Skin of body (tissue), 2 donors: Measurements from ENCODE around the gene DCLK1. TPM values are rescaled to one million over a fixed set of nuclear protein-coding genes. Genes with fewer than 3 reads are reported as not detected.
A peak's percentile ranks its signal among the peaks of the same experiment; 100 is the strongest.
"Not testable (repeated sequence)": the region's sequence is repeated elsewhere in the genome, so short reads cannot be mapped to it uniquely, and the experiment has no call there.

ENCODE experiments used
- DNase-seq: peaks from one replicate; lab custom pipeline; 2025; lab: John Stamatoyannopoulos, UW
- total RNA-seq: library from RNA; depleted of rRNA; stranded (reverse); fragments of >200 nt; gene quantifications from one replicate; pipeline ENCODE4 v1.2.3, GENCODE V29; 2014

Gene DCLK1
- total RNA-seq, 1 donor from 2014 or later, result 82.5 TPM

GRCh38 chr13:36131931-36132297 lies 732 bp upstream of the DCLK1 start:
- peak; percentile 85 for DNase-seq

- no peak for DNase-seq
Observed at GRCh38 chr13:36130552-36131221, 495 bp downstream of the DCLK1 start.

GRCh38 chr13:36130193-36130551 lies 1.0 kb downstream of the DCLK1 start:
- no peak for DNase-seq

GRCh38 chr13:36129539-36129938 lies 1.6 kb downstream of the DCLK1 start:
- DNase-seq, result no peak

- peak; percentile 21 for DNase-seq
Observed at GRCh38 chr13:36126491-36126890, 4.7 kb downstream of the DCLK1 start.

DNA sequence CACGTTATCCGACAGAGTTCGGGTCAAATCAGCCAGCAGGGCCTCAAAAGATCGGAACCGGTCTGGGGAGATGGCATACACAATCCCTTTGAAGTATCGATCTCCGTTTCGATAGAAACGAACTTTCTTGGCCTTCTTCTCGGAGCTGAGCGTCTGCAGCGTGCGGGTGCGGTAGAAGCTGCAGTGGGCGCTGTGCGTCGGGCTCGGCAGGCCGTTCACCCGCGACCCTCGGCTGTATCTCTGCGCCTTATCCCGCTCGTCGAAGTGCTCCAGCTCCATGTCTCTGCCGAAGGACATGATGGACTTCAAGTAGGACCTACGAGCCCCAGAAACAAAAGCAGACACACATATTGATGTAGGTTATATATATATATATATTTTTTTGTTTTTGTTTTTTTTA lies 5.3 kb downstream of the DCLK1 start:
- DNase-seq, result no peak

GRCh38 chr13:36124236-36124822 lies 6.9 kb downstream of the DCLK1 start:
- peak; percentile 26 for DNase-seq

DNA sequence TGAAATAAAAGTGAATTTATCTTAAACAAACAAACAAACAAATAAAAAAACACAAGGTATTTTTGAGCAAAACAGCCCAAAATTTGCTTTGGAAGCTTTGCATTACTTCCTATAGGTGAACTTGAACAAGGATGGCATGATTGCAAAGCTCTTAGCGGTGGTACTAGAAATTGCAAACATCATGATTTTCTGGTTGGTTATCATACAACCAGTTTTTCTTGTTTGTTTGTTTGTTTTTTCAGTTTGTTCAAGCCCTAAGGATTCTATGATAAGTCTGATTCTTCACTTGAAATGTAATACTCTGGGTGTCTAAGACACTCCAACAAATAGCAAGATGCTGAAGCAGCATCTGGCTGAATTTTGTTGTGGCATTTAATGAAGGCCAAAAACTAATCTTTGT lies 15.9 kb downstream of the DCLK1 start:
- no peak for DNase-seq

DNA sequence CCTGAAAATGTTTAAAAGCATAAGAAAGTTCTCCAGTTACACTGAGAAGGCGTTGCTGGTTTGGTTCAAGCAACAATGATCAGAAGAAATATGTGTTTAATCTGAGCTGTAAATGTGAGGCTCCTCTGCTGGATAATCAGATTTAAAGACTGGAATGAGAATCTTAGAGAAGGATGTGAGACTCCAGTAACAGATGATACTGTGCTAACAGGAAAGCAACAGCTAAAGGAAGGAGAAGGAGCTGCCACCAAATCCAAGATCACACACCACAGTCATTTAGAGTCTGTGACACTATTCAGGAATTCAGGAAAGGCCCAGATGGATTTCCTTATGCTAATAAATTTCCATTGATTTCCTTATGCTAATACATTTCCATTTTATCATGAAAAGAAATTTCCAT lies 16.9 kb downstream of the DCLK1 start:
- no peak for DNase-seq

DNA sequence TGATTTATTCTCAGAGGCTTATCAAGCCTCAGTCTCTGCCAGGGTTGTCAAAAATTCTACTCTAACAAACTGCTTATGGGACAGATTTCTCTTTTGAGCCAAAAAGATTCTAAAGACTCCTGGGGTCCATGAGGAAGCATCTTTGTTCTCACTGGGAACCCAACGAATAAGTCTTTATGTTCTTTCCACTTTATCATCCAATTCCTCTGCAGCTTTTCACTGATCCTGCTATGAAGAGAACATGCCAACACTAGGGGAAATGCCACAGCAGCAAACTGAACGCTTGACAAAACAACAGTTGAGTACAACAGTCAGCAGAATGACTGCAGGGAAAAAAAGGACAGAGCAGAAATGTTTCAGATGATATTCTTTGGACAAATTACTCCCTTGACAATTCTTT lies 22.2 kb downstream of the DCLK1 start:
- DNase-seq, result no peak

DNA sequence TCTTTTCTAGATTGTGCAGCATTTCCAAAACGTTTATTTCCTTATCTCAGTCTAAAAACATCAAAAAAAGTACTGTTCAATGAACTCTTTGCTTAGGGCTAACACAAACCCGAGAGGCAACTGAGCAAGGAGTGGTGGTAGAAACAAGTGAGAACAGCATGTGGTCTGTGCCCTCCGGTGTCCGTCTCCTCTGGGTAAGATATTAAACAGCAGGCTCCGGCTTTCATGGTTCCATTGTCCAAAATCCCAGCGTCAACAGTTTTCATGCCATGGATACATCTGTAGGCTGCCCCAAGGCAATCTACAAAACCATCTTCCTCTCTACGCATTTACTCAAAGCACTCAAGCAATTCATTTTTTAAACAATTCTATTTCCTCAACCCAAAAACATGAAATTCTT lies 22.8 kb downstream of the DCLK1 start:
- no peak for DNase-seq

- DNase-seq, result no peak
Observed at GRCh38 chr13:36107521-36107920, 23.7 kb downstream of the DCLK1 start.

GRCh38 chr13:36105726-36106125 lies 25.5 kb downstream of the DCLK1 start:
- no peak for DNase-seq

DNA sequence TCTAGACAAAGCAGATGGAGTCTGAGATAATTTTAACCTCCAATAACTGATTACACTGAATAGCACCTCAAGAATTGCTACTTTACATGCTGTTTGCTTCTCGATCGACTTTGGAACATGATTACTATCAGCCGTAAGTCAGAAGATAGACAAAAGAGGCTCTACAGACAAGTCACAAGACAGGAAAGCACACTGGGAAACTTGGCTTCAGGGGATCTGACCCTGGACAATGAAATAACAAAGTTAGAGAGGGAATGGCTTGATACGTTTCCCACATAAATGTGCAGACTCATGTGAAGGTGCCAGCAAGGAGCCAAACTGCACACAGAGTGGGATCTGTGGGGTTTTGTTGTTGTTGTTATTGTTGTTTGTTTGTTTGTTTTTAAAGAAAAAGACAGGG lies 28.5 kb downstream of the DCLK1 start:
- no peak for DNase-seq

DNA sequence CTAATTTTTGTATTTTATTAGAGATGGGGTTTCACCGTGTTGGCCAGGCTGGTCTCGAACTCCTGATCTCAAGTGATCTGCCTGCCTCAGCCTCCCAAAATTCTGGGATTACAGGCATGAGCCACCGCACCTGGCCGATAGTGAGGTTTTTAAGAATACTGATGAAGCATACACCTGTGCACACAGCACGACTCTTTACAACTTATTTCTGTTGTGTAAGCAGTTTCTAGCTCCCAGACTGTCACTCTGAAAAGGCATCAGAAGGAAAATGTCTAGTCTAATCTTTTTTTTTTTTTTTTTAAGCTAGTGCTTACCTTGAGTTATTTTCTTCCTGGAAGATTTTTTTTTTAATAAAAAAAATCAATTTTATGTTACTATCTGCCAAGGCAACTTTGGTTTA lies 29.3 kb downstream of the DCLK1 start:
- not testable (repeated sequence) for DNase-seq

- DNase-seq, result no peak
Observed at GRCh38 chr13:36101157-36101556, 30.0 kb downstream of the DCLK1 start.

GRCh38 chr13:36098080-36098479 lies 33.1 kb downstream of the DCLK1 start:
- no peak for DNase-seq

GRCh38 chr13:36096461-36097416 lies 34.4 kb downstream of the DCLK1 start:
- DNase-seq, result peak; percentile 62

GRCh38 chr13:36094478-36094877 lies 36.7 kb downstream of the DCLK1 start:
- no peak for DNase-seq

DNA sequence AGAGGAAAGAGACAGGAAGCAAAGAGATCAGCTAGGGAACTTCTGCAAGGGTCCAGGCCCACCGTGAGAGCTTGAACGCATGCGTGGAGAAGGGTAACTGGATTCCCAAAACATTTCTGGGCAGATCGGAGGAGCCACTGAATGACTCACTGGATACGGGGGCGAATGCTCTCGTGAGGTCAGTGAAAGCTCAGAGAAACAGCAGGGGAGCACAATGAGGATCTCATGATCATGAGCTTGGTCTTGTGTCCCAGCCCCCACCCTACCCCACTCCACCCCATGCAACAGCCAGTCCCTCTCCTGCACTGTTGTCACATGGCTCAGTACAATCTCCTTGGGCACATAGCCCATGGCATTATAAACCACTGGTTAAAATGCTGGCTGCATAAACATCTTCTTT lies 40.6 kb downstream of the DCLK1 start:
- no peak for DNase-seq

DNA sequence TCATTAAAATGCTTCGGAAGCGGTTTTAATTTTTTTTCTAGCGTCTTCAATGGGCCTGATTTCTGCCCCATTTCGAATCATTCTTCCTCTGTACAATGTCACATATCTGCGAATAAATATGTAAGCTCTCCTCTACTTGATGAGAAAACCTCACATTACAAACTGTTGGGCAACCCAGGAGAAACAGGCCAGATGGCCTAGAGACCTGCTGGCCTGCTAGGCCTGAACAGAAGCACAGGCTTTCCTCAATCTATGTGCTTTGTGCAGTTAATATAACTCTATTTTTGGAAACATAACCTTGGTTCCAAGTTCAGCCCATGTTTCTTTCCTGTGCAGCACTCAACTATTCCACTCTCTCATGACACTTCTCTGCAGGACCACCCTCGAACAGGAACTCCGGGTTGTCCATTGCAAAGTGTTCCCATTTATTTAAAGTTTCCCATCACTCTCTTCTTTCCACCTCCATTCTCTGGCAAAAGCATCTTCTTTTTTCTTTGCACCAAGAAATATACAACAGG lies 42.0 kb downstream of the DCLK1 start:
- DNase-seq, result no peak

GRCh38 chr13:36088463-36088862 lies 42.7 kb downstream of the DCLK1 start:
- no peak for DNase-seq
